Measurements from ENCODE around the gene HSD17B14. TPM values are rescaled to one million over a fixed set of nuclear protein-coding genes. Genes with fewer than 3 reads are reported as not detected.

Gene HSD17B14
- total and polyA plus RNA-seq, 9 of the 15 experiments (the other 6 are each of a cell fraction or from before 2014, with no cell fraction given) = 0.16 TPM; not detected in 8

- WGBS (ENCODE audit: insufficient coverage, low coverage, missing lambda C conversion rate) = 40% methylated on average over 2 of the region's 5 CpGs
- in situ Hi-C loops (cut with MboI) = no loop called here
- TF ChIP-seq PKNOX1 (IDR thresholded peaks at IDR 0.05) (0 out of 2 replicates have a peak, but pooled peaks have one; percentile 7), MTA3 (IDR thresholded peaks at IDR 0.05; ENCODE audit: borderline replicate concordance) (no peak), EZH2 (IDR thresholded peaks at IDR 0.05; ENCODE audit: borderline replicate concordance, low read depth, low read length) (no peak), RBM15 (IDR thresholded peaks at IDR 0.05; ENCODE audit: insufficient read depth, low read length) (no peak), CBX3 (IDR thresholded peaks at IDR 0.05; ENCODE audit: borderline replicate concordance in 1 of 2, low read length in 2 of 2) (no peak), ELF4 (CRISPR knock-in tag; IDR thresholded peaks at IDR 0.05) (no peak), ZBTB11 (CRISPR knock-in tag; IDR thresholded peaks at IDR 0.05) (no peak), ZNF717 (CRISPR knock-in tag; IDR thresholded peaks at IDR 0.05) (no peak), RBM17 (IDR thresholded peaks at IDR 0.05; ENCODE audit: borderline replicate concordance, low read depth, low read length) (no peak), DMBX1 (CRISPR knock-in tag; IDR thresholded peaks at IDR 0.05; ENCODE audit: borderline replicate concordance) (no peak), CBFA2T3 (IDR thresholded peaks at IDR 0.05) (no peak), HDAC2 (IDR thresholded peaks at IDR 0.05) (no peak), SIN3B (IDR thresholded peaks at IDR 0.05; ENCODE audit: low read depth) (no peak), JUND (IDR thresholded peaks at IDR 0.05; ENCODE audit: borderline replicate concordance, low read depth, low read length) (no peak), JUND (tag; IDR thresholded peaks at IDR 0.05; ENCODE audit: borderline replicate concordance, low read depth, low read length) (no peak), DPF2 (IDR thresholded peaks at IDR 0.05) (no peak), ZNF655 (CRISPR knock-in tag; IDR thresholded peaks at IDR 0.05) (no peak), USF1 (CRISPR knock-in tag; IDR thresholded peaks at IDR 0.05) (peak; percentile 74)
Measured at GRCh38 chr19:48833977-48834376, 2.3 kb downstream of the HSD17B14 start.

More at GRCh38 chr19:48833977-48834376, 2.3 kb downstream of the HSD17B14 start:
- ATAC-seq (no peak), FAIRE-seq (peak; percentile 58), DNase-seq (ENCODE audit: extremely low read depth in 1 of 4, low spot score in 3 of 4) (no peak)
- intact Hi-C loops (cut with micrococcal nuclease) = loop anchor here (2.0 kb wide), 1 partner anchor 187 kb away; the partner anchor contains the start of gene CA11
- CTCF ChIA-PET (ENCODE audit: low intra/inter-chr PET ratio) = no interaction called here
- H3K9me1 ChIP-seq (ENCODE audit: control insufficient read depth, insufficient read depth, low read length) = peaks cover 4% of the 10 kb centered on the region
- peaks cover 17 to 46% of the 10 kb centered on the region in 2 experiments for H3K4me1 ChIP-seq (replicated peaks in 1 of 2; ENCODE audit: control insufficient read depth in 2 of 2, insufficient read depth in 2 of 2, low read length in 2 of 2)
- H3K4me3 ChIP-seq = no peak overlapping the region
- no peaks in the 10 kb centered on the region for H4K20me1 ChIP-seq (replicated peaks; ENCODE audit: control insufficient read depth, insufficient read depth, low read length)
- no peaks in the 10 kb centered on the region for H3K79me2 ChIP-seq (ENCODE audit: control insufficient read depth, insufficient read depth, low read length)
- H3K27me3 ChIP-seq (ENCODE audit: control insufficient read depth in 2 of 2, insufficient read depth in 2 of 2, low read length in 2 of 2) = no peaks in the 10 kb centered on the region
- POLR2A ChIA-PET = no interaction called here
- H3K9me3 ChIP-seq (replicated peaks; ENCODE audit: control insufficient read depth, insufficient read depth, low read depth, low read length) = no peaks in the 10 kb centered on the region
- H3K4me2 ChIP-seq (ENCODE audit: insufficient read depth, low read length) = no peak overlapping the region
- no peak overlapping the region; a peak in 1 of 4 replicates for H3K9ac ChIP-seq (ENCODE audit: insufficient read depth in 1 of 2, low read depth in 2 of 2, low read length in 2 of 2)
- no peak overlapping the region for H2AFZ ChIP-seq (ENCODE audit: low read depth, low read length)
- no peak overlapping the region for H3K27ac ChIP-seq (ENCODE audit: extremely low read depth, low read depth, low read length)
- no peaks in the 10 kb centered on the region; the same call in 1 of the 3 replicates for H3K36me3 ChIP-seq (ENCODE audit: control insufficient read depth, insufficient read depth, low read length)
- BruUV-seq (replicated peaks) = no TSS peak

Measured in K562 (cell line).